Stimulated activated naive CD8-positive, alpha-beta T cell treated with anti-CD3 and anti-CD28 coated beads, Interleukin-15, Interleukin-2, amounts not matched to agents 100 ng/mL and 50 ng/mL, for 24 hours (primary cell): ENCODE data around the gene MRPL10.

Source experiments
- H3K27ac Mint-ChIP-seq: one replicate; pipeline ENCODE4 v1.8.0; 2021; ENCODE audit warnings: mild to moderate bottlenecking, mixed read lengths
- H3K27me3 Mint-ChIP-seq: one replicate; pipeline ENCODE4 v1.8.0; 2021; ENCODE audit warnings: mixed read lengths
- H3K36me3 Mint-ChIP-seq: one replicate; pipeline ENCODE4 v1.8.0; 2021; ENCODE audit warnings: low read depth, mixed read lengths
- H3K4me1 Mint-ChIP-seq: one replicate; pipeline ENCODE4 v1.8.0; 2021; ENCODE audit warnings: low read depth, mixed read lengths
- H3K4me3 Mint-ChIP-seq: one replicate; pipeline ENCODE4 v1.8.0; 2021; ENCODE audit warnings: mild to moderate bottlenecking, mixed read lengths
- H3K9me3 Mint-ChIP-seq: one replicate; pipeline ENCODE4 v1.8.0; 2021; ENCODE audit warnings: mixed read lengths

MRPL10 gene

GRCh38 chr17:47848198-47848513, 16.8 kb upstream of the MRPL10 start:
- H3K4me1 Mint-ChIP-seq, result peaks cover 17% of the 10 kb centered on the region
- H3K9me3 Mint-ChIP-seq, result no peaks in the 10 kb centered on the region
- peaks cover 74% of the 10 kb centered on the region for H3K27me3 Mint-ChIP-seq
- no peaks in the 10 kb centered on the region for H3K36me3 Mint-ChIP-seq
- H3K27ac Mint-ChIP-seq, result no peak overlapping the region
- H3K4me3 Mint-ChIP-seq, result no peak overlapping the region

- no peaks in the 10 kb centered on the region for H3K36me3 Mint-ChIP-seq
- no peak overlapping the region for H3K4me3 Mint-ChIP-seq
- H3K9me3 Mint-ChIP-seq, result no peaks in the 10 kb centered on the region
- H3K27me3 Mint-ChIP-seq, result peaks cover 70% of the 10 kb centered on the region
- no peak overlapping the region for H3K27ac Mint-ChIP-seq
- H3K4me1 Mint-ChIP-seq, result peaks cover 21% of the 10 kb centered on the region
These were observed 16.2 kb upstream of the MRPL10 start for GRCh38 chr17:47847341-47848197.

- Mint-ChIP-seq H3K9me3 (no peaks in the 10 kb centered on the region), H3K4me1 (peaks cover 20% of the 10 kb centered on the region), H3K4me3 (no peak overlapping the region), H3K36me3 (no peaks in the 10 kb centered on the region), H3K27ac (no peak overlapping the region), H3K27me3 (peaks cover 63% of the 10 kb centered on the region)
These were observed 15.5 kb upstream of the MRPL10 start for GRCh38 chr17:47846716-47847340.

GRCh38 chr17:47845716-47846075, 14.4 kb upstream of the MRPL10 start:
- no peaks in the 10 kb centered on the region for H3K9me3 Mint-ChIP-seq
- H3K27me3 Mint-ChIP-seq, result peaks cover 60% of the 10 kb centered on the region
- no peak overlapping the region for H3K4me3 Mint-ChIP-seq
- no peak overlapping the region for H3K27ac Mint-ChIP-seq
- H3K4me1 Mint-ChIP-seq, result peaks cover 23% of the 10 kb centered on the region
- H3K36me3 Mint-ChIP-seq, result no peaks in the 10 kb centered on the region

GRCh38 chr17:47844814-47845715, 13.7 kb upstream of the MRPL10 start:
- peaks cover 23% of the 10 kb centered on the region for H3K4me1 Mint-ChIP-seq
- peaks cover 54% of the 10 kb centered on the region for H3K27me3 Mint-ChIP-seq
- no peaks in the 10 kb centered on the region for H3K9me3 Mint-ChIP-seq
- no peak overlapping the region for H3K4me3 Mint-ChIP-seq
- no peak overlapping the region for H3K27ac Mint-ChIP-seq
- H3K36me3 Mint-ChIP-seq, result no peaks in the 10 kb centered on the region

GRCh38 chr17:47844227-47844626, 12.9 kb upstream of the MRPL10 start:
- Mint-ChIP-seq H3K4me3 (no peak overlapping the region), H3K27me3 (peaks cover 45% of the 10 kb centered on the region), H3K9me3 (no peaks in the 10 kb centered on the region), H3K36me3 (no peaks in the 10 kb centered on the region), H3K27ac (no peak overlapping the region), H3K4me1 (peaks cover 27% of the 10 kb centered on the region)

- Mint-ChIP-seq H3K36me3 (no peaks in the 10 kb centered on the region), H3K9me3 (no peaks in the 10 kb centered on the region), H3K4me1 (peaks cover 27% of the 10 kb centered on the region), H3K4me3 (no peak overlapping the region), H3K27me3 (peaks cover 37% of the 10 kb centered on the region), H3K27ac (no peak overlapping the region)
These were observed 12.0 kb upstream of the MRPL10 start for GRCh38 chr17:47843391-47843730.

- H3K27ac Mint-ChIP-seq, result peak overlapping the region; percentile 89
- H3K27me3 Mint-ChIP-seq, result peaks cover 27% of the 10 kb centered on the region
- no peaks in the 10 kb centered on the region for H3K36me3 Mint-ChIP-seq
- H3K4me1 Mint-ChIP-seq, result peaks cover 27% of the 10 kb centered on the region
- no peaks in the 10 kb centered on the region for H3K9me3 Mint-ChIP-seq
- peak overlapping the region; percentile 95 for H3K4me3 Mint-ChIP-seq
These were observed 10.3 kb upstream of the MRPL10 start for GRCh38 chr17:47841488-47842291.

- H3K27me3 Mint-ChIP-seq, result peaks cover 19% of the 10 kb centered on the region
These were observed 9.6 kb upstream of the MRPL10 start, which contains the start of gene SCRN2 for GRCh38 chr17:47840742-47841487. SCRN2 (minus strand) TSS chr17:47841273; CDS start chr17:47840843, 430 bp downstream.

GRCh38 chr17:47840001-47840741, 8.8 kb upstream of the MRPL10 start:
- Mint-ChIP-seq H3K27ac (peak overlapping the region; percentile 58), H3K4me1 (peaks cover 33% of the 10 kb centered on the region), H3K27me3 (peaks cover 12% of the 10 kb centered on the region), H3K4me3 (peak overlapping the region; percentile 95), H3K9me3 (no peaks in the 10 kb centered on the region), H3K36me3 (no peaks in the 10 kb centered on the region)

More at GRCh38 chr17:47840742-47841487, 9.6 kb upstream of the MRPL10 start, which contains the start of gene SCRN2:
- peaks cover 28% of the 10 kb centered on the region for H3K4me1 Mint-ChIP-seq
- no peaks in the 10 kb centered on the region for H3K36me3 Mint-ChIP-seq
- H3K9me3 Mint-ChIP-seq, result no peaks in the 10 kb centered on the region
- peak within 1 kb of the TSS; percentile 95 for H3K4me3 Mint-ChIP-seq
- peak within 1 kb of the TSS; percentile 89 for H3K27ac Mint-ChIP-seq

GRCh38 chr17:47839071-47839470, 7.7 kb upstream of the MRPL10 start:
- Mint-ChIP-seq H3K36me3 (no peaks in the 10 kb centered on the region), H3K27me3 (peaks cover 3% of the 10 kb centered on the region), H3K27ac (no peak overlapping the region), H3K4me1 (peaks cover 42% of the 10 kb centered on the region), H3K9me3 (no peaks in the 10 kb centered on the region), H3K4me3 (no peak overlapping the region)

- no peaks in the 10 kb centered on the region for H3K36me3 Mint-ChIP-seq
- peaks cover 45% of the 10 kb centered on the region for H3K4me1 Mint-ChIP-seq
- H3K9me3 Mint-ChIP-seq, result no peaks in the 10 kb centered on the region
- no peak overlapping the region for H3K27ac Mint-ChIP-seq
- peaks cover 3% of the 10 kb centered on the region for H3K27me3 Mint-ChIP-seq
- H3K4me3 Mint-ChIP-seq, result no peak overlapping the region
These were observed 7.3 kb upstream of the MRPL10 start for GRCh38 chr17:47838636-47839035.

- H3K27ac Mint-ChIP-seq, result no peak overlapping the region
- no peaks in the 10 kb centered on the region for H3K9me3 Mint-ChIP-seq
- no peak overlapping the region for H3K4me3 Mint-ChIP-seq
- H3K27me3 Mint-ChIP-seq, result no peaks in the 10 kb centered on the region
- H3K4me1 Mint-ChIP-seq, result peaks cover 39% of the 10 kb centered on the region
- no peaks in the 10 kb centered on the region for H3K36me3 Mint-ChIP-seq
These were observed 6.2 kb upstream of the MRPL10 start for GRCh38 chr17:47837401-47838039.
